PC-3 (cell line): ENCODE data around the gene THBS4.

ENCODE experiments used
- CTCF ChIP-seq: fragments of 300-600 bp; sonication (generic); conservative IDR thresholded peaks from 2 replicates; pipeline ENCODE4 v1.5.1; 2017; ENCODE audit warnings: antibody characterized with exemption, low read depth, mild to moderate bottlenecking, low read length
- EZH2phosphoT487 ChIP-seq: fragments of 300-600 bp; sonication (generic); IDR thresholded peaks from 2 replicates; pipeline ENCODE4 v1.6.1; 2018; ENCODE audit warnings: mild to moderate bottlenecking, antibody characterized with exemption, low read length, borderline replicate concordance

GRCh38 chr5:80119372-80119771, 84.2 kb downstream of the THBS4 start:
- TF ChIP-seq CTCF (no peak), EZH2phosphoT487 (no peak)
